NCI-H2227 treated with DMSO at 0.1 percent for 48 hours (cell line): ENCODE results near the gene THYN1.
"Not testable (repeated sequence)": the region's sequence is repeated elsewhere in the genome, so short reads cannot be mapped to it uniquely, and the experiment has no call there.

Source experiments
- DNase-seq: peaks from one replicate; lab custom pipeline; 2025; lab: John Stamatoyannopoulos, UW

The THYN1 gene

DNA sequence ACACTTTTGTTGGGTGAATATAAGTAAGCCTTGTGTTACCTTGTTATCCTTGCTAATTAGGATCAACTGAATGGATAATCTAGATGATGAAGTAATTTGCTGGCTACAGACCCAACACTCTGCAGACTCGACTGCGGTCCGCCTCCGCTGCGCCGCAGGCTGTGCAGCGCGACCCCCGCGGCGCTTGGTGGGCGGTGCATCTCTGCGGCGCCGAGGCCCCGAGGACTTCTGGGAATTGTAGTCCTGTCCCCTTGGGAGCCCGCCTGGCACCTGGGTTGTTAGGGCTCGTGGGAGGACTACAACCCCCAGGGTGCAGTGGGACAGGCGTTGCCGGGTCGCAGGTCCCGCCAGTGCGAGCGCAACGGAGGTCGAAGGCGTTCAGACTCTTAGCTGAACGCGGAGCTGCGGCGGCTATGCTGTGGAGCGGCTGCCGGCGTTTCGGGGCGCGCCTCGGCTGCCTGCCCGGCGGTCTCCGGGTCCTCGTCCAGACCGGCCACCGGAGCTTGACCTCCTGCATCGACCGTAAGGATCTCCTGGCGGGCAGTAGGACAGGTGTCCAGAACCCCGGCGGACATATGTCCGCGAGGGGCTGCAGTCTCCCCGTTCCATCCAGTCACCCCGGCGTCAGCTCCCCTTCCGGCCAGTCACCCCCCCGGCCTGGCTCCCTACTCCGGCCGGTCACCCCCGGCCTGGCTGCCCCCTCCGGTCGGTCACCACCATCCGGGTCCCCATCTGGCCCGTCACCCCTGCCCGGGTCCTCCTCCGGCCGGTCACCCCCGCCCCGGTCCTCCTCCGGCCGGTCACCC lies at the start of gene THYN1, which contains the start of gene ACAD8:
TSS of gene THYN1 (minus strand) at position 165 of the 806 bp plus-strand sequence. CDS start 470 bp downstream, outside the sequence.
TSS of gene ACAD8 (plus strand) at position 381 of the 806 bp plus-strand sequence. CDS start at position 414, 33 bp downstream.
- peak; percentile 86 for DNase-seq

DNA sequence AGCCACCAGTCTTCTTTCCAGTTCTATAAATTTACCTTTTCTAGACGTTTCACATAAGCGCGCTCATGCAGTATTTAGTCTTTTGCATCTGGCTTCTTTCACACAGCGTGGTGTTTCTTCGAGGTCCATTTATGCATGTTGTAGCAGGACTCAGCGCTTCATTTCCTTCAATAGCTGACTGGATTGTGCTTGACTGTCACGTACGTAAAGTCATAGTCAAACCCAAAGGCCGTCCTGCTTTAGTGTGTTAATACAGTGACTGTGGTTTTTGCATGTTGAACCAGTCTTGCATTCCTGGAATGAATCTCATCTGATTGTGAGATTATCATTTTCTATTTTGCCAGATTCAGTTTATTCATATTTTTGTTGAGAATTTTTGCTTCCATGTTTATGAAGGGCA lies 41.5 kb upstream of the THYN1 start:
- DNase-seq, result no peak

DNA sequence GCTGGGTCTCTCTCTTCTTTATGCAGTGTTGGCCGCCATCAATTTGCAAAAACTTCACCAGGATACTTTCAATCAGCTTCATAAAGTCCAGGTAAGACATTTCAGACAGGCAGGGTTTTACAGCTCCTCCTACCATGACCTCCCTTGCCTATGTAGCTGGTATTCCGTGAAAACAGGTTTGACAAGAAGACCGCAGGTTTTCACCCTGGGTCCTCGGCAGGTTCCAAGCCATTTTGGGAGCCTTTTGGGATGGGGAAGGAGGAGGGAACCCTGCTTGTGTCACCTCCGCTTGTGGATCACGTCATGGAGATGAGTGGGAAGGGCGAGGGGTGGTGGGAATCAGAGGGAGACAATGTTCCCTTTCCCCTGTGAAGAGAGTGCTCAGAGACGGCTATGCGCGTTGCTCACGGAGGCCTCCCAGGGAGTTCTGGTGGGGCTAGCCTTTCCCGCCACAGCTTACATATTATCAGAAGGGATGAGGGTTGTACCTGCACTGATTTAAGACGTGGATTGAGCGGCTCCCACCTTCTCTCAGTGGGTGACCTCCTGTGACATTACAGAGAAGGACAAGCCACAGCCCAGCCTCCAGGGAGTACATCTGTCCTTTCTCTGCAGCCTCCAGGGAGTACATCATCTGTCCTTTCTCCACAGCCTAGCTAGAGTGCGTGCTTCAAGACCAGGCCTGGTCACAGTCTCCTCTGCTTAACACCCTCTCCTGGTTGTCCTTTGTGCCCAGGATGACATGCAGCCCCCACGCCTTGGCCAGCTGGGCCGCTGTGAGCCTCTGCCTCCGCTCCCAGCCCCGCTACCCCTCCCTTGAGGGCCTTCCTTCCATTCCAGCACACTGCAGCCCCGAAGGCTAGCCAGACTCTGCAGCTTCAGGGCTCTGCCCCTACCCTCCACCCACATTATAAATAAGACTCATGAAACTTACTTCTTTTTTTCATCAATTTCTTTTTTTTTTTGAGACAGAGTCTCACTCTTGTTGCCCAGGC lies 40.3 kb upstream of the THYN1 start:
- DNase-seq, result no peak

DNA sequence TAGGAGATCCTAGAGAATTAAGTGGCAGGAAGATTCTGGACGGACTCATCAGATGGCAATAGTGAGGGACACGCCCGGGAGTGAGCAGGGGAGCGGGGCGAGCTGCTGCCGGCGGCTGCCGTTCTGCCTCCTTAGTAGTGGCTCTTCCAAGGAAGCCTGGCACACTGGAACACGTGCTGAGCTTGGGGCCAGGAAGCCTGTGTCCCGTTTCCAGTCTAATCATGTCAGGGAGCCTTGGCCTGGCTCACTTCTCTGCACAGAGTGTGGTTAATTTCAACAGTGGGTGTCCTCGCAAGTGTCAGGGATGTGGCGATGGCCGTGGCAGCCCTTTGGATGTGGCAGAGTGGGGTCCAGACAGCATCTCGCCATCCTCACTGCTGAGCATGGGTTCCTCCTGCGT lies 39.5 kb upstream of the THYN1 start:
- DNase-seq, result no peak

DNA sequence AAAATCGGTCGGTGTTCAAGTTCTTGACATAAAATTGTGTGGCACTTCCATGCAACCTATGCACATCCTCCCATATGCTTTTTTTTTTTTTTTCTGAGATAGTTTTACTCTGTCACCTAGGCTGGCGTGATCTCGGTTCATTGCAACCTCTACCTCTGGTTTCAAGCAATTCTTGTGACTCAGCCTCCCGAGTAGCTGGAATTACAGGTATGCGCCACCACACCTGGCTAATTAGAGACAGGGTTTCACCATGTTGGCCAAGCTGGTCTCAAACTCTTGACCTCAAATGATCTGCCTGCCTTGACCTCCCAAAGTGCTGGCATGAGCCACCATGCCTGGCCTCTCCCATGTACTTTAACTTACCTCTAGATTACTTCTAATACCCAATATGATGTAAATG lies 38.0 kb upstream of the THYN1 start:
- DNase-seq, result no peak

DNA sequence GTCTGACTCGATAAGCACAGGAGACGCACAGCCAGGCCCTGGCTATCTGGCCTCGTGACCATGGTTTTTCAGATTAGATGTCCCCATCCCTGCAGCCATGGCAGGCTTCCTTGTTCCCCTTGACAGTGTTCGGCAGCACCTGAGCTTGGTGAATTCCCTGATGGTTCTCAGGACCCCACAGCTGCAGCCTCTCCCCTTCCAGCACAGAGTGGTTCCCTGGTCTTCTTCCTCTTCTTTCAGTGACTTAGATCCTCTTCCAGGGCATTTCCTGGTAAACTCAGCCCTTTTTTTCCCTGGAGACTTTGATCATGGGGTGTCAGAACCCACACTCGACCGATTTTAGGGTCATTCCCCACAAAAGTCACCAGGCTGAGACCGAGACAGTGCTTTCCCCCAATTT lies 37.5 kb upstream of the THYN1 start:
- no peak for DNase-seq

DNA sequence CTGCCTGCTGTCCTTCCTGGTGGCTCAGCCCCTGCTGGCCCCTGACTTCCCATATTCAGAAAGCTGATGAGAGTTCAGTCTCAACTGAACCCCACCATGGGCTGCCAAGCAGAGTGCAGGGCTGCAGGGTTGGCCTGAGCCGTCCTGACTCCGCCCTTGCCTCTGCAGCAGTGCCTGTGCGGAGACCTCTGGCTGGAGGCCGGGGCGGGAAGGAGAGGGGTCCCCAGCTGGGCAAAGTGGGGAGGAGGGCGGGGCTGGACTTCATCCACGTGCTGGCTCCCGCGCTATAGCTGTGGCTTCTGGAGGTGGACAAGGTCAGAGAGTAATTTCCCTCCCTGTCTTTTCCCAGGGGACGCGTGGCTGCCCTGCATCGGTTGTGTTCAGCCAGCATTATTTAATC lies 36.6 kb upstream of the THYN1 start:
- DNase-seq, result peak; percentile 7

DNA sequence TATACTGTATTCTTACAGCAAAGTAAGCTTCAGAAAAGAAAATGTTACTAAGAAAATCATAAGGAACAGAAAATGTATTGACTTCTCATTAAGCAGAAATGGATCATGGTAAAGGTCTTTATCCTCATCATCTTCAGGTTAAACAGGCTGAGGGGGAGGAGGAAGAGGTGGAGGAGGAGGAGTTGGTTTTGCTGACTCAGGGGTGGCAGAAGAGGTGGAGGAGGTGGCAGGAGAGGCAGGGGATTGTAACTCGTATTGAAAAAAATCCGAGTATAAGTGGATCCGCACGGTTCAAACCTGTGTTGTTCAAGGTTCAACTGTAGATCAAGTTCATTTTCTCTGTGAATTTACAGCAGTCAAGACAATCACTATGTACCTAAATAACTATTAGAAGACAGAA lies 36.0 kb upstream of the THYN1 start:
- DNase-seq, result no peak

DNA sequence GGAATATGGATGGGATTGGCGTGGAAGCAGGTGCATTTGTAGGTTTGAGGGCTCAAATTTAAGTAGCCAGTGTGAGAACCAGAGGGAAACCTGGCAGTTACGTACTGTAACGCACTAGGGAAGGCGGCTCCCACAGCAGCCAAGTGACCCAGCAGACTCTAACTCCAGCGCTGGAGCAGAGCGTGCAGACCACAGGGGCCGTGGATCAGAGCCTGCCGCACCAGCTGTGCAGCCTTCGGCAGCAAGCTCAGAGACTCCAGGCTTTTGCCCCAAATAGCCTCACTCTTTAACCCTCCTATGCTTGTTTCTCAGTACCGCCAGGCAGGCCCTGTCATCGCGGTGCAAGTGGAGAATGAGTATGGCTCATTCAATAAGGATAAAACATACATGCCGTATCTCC lies 35.3 kb upstream of the THYN1 start:
- DNase-seq, result no peak

DNA sequence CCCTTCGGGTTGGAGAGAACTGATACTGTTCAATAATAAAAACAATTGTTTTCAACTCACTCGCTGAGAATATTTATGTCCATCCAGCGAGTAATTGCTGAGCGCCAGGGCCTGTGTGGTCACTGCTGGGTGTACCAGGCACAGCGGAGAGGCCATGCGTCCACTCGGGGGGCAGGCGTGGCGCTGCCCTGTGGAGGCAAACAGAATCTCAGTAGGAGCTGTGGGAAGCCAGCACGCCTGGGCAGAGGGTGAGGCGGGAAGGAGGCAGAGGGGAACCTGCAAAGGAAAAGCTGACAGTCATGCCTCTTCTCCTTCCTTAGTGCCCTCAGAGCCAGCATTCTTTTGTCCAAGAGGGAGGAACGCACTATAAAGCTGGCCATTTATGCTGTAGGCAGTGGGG lies 34.4 kb upstream of the THYN1 start:
- DNase-seq, result no peak

DNA sequence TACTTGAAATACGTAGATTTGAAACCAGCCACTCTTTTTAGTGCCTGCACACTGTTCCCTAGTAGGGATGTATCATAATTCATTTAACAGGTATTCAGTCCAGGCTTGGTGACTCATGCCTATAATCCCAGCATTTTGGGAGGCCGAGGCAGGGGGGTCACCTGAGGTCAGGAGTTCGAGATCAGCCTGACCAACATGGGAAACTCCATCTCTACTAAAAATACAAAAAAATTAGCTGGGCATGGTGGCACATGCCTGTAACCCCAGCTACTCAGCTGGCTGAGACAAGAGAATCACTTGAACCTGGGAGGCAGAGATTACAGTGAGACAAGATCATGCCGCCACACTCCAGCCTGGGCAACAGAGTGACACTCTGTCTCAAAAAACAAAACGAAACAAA lies 31.2 kb upstream of the THYN1 start:
- DNase-seq, result not testable (repeated sequence)

DNA sequence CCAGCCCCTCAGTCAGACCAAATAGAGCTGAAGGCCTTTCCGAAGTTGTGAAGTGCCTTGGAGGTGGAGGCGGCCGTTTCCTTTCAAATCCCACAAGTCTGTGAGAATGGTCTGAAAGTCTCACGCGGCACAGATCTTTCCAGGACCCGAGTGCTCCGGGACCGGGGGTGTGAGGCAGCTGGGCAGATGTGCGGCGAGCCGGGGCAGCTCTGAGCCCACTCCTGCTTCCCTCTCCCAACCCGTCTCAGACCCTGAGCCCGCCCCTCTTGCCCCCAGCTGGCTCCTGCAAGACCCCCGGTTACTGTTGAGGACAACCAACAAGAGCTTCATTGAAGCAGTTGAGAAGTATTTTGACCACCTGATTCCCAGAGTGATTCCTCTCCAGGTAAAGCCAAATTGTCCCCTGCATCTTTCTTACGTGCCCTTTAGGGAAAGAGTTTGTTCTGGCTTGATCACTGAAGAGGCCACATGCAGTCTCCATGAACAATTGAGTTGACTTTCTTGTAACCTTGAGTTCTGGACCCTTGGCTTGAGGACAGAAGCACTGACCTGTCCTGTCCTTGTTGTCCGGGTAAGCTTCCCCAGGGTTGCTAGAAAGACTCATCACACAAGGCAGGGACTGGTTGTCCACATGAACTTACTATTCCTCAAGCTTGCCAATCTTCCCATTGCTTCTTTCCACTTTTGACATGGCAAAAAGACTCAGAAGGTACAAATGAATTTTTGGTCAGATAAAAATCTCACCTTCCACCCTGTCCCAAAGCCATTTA lies 30.5 kb upstream of the THYN1 start:
- DNase-seq, result no peak

DNA sequence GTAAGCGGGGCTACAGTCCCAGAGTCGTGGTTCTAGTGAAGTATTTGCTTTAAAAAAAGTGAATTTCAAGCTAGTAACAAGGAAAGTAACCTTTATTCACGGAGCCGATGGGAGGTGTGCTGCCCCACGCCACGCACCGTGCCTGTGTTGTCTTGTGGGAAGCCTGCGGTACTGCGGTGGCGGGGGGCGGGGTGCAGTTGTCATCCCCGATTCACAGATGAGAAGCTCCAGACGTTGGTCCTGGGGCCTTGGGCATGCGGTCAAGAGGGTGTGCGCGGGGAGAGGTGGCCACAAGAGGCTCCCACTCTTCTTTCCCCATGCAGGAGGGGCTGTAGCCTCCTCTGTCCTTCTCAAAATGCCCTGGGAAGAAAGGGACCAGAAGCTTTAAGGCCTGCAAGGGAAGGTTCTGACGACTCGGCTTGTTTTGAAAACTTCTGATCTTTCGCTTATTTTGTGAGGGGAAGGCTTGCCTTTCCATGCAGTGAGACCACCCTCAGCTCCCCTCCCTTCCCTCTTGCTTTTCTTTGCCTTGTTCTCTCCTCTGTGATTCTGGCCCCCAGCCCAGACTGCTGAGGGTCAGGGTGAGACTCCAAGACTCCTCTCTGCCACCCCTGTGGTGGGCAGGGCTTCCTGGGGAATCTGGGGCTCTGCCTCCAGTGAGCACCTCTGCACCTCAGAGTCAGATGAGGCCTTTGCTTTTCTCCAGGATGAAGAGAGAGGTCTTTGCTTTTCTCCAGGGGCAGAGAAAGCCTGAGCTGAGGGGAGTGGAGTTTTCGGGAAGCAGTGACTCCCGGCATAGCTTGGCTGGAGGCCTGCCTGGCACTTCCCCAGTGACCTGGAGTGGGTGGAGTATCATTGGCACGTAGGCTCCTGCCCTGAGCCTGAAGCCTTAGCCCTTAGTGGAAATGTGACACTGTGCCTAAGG lies 29.2 kb upstream of the THYN1 start:
- DNase-seq, result no peak

DNA sequence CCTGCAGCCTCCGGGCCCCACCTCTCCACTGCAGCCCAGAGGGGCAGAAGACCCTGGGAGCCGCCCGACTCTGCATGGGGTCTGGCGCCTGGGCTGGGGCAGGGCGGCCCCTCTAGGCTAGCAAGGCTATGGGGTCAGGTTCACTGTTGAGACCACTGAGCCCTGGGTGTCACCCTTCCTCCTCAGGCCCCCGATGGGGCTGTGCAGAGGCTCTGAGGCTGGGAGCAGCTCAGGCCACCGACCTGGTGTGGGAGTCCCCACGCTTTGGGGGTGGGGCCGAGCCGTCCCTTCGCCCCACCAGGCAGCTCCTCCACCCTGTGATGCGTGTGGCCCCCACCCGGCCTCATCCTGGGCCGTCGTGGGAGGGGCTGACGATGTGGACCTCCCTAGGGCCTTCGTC lies 28.5 kb upstream of the THYN1 start:
- not testable (repeated sequence) for DNase-seq

DNA sequence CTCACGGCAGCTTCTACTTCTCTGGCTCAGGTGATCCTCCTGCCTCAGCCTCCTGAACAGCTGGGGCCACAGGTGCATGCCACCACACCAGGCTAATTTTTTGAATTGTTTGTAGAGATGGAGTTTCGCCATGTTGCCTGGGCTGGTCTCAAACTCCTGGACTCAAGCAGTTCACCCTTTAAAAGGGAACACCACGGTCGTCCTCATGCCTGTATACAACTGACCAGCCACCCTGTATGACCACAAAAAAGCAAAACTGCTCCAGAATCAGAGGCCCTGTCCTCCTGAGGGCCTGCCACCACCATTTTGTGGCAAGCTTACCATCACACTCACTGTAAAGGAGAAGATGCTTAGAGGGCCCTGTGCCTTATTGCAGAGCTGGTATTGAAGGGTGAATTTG lies 25.2 kb upstream of the THYN1 start:
- no peak for DNase-seq

DNA sequence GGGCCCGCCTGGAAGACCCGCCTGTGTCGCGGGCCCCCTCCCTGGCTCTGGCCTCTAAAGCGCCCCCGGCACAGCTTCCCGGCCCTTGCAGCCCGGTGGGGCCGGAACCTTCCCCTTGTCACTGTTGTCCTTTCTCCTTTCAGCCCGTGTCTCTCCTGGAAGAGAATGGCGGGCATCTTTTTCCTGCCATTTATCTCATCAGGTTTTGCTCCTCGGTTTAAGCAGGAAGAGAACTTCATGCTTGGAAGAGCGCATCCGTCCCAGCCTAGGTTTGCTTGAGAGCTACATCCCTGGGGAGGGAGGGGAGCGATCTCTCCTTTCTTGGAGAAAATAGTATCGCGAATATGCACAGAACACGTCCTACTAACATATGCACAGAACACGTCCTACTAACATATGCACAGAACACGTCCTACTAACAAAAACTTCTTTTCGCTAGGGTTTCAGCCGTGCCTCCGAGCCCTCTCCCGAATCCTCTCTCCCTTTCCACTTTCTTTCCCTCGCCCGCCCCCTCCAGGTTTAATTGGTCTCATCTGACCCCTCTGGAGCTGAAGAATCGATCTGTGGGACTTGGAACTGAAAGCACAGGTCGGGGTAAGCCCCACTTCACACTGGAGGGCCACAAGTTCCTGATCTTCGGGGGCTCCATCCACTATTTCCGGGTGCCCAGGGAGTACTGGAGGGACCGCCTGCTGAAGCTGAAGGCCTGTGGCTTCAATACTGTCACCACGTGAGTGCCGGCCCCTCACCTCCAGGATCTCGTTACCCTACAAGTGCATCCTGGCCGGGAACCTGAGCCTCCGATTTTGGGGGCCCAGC lies 24.2 kb upstream of the THYN1 start:
- peak; percentile 33 for DNase-seq

DNA sequence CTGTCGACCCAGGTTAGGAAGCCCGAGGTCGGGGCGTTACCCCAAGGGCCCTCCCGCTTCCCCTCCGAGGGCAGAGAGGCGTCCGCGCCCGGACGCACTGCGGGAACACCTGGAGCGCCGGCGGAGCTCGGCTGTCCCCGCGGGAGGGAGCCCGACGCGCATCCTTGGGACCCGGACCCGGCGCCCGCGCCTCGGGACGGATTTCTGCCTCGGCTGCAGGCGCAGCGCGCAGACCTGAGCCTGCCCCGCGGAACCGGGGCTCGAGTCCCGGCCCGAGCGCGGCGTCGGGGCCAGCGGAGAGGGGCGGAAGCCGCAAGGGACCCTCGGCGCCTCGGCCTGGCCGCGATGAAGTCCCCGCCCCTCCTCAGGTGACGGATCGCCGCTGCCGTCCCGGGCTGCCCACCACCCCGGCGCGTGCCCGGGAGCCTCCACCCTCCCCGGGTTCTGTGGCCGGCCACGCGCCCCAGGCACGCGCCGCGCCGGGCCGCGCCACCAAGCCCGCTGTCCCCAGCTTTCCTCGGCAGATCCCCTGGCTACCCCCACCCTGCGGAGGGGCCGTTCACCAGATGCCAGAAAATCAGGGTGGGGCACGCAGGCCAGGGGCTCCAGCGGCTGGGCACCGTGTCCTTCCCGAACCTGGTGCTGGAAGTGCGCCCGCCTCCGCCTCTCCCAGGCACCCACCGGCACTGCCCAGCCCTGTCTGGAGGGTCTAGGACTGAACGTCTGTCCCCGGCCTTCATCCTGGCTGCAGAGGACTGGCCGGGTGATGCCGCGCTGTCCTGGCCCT lies 23.4 kb upstream of the THYN1 start:
- peak; percentile 33 for DNase-seq

DNA sequence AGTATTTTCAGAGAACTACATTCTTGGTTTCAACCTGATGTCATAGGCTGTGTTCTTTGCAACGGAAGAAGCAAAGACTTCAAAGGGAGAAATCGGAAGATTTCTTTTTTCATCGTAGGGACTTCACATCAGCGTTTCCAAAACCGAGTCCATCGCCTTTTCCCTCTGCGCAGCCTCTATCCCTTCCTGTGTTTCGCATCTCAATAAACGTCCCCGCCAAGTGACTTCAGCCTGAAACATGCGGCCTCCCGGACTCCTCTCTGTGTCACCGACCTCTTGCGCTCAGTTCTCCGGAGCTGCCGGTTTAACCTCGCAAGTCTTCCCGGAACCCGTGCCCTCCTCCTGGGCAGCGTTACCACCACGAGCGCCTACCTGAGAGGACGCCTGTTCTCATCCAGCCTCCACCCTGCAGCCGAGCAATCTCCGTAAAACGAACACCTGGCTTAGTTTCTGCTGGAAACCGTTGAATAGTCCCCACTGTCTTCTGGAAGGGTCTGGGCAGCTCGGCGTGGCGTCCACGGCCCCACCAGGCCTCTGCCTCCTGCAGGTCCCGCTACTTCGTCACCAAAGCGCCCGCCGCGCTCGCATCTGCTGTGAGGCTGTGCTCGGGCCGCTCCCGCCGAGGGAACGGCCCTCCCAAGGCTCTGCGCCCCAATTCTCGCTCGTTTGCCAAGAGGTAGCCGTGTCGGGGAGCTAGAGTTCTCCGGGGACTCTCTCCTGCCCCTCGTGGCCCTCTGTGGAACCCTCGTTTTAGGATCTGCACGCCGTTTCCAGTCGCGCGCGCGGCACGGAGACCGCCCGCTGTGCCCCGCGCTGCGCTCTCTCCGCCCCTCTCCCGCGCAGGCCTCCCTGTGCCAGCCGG lies 22.6 kb upstream of the THYN1 start, which contains the start of gene GLB1L3:
TSS of gene GLB1L3 (plus strand) at position 846 of the 862 bp plus-strand sequence. CDS start 362 bp downstream, outside the sequence.
- DNase-seq, result peak; percentile 46
